CD4-positive, alpha-beta T cell treated with Interleukin-17A for 4 hours (primary cell): ENCODE data around the gene STARD6.
"Not testable (repeated sequence)": the region's sequence is repeated elsewhere in the genome, so short reads cannot be mapped to it uniquely, and the experiment has no call there.

Source experiments
- DNase-seq: peaks from one replicate; pipeline ENCODE4 v3.0.0-alpha.2; 2020; ENCODE audit warnings: mixed read lengths

STARD6 gene

GRCh38 chr18:54357660-54358494 is at the start of gene STARD6, which contains the start of gene C18orf54:
Gene STARD6, minus strand, starts transcription at chr18:54357858. Its CDS starts 3,285 bp downstream, at chr18:54354573.
Gene C18orf54, plus strand, starts transcription at chr18:54357906. Its CDS starts 2,667 bp downstream, at chr18:54360573.
- DNase-seq = peak; percentile 91

GRCh38 chr18:54405290-54405689 is 47.6 kb upstream of the STARD6 start:
- DNase-seq = no peak

GRCh38 chr18:54396760-54397159 is 39.1 kb upstream of the STARD6 start:
- no peak for DNase-seq

- DNase-seq = no peak
Measured at GRCh38 chr18:54393648-54394294, 36.1 kb upstream of the STARD6 start.

- no peak for DNase-seq
Measured at GRCh38 chr18:54392543-54393023, 34.9 kb upstream of the STARD6 start.

- DNase-seq = no peak
Measured at GRCh38 chr18:54390838-54391237, 33.2 kb upstream of the STARD6 start.

- no peak for DNase-seq
Measured at GRCh38 chr18:54389143-54389505, 31.5 kb upstream of the STARD6 start.

- peak; percentile 6 for DNase-seq
Measured at GRCh38 chr18:54388203-54389142, 30.8 kb upstream of the STARD6 start.

- DNase-seq = no peak
Measured at GRCh38 chr18:54387631-54388030, 30.0 kb upstream of the STARD6 start.

- not testable (repeated sequence) for DNase-seq
Measured at GRCh38 chr18:54386800-54387495, 29.3 kb upstream of the STARD6 start.

- no peak for DNase-seq
Measured at GRCh38 chr18:54386043-54386442, 28.4 kb upstream of the STARD6 start.

GRCh38 chr18:54382733-54383252 is 25.1 kb upstream of the STARD6 start:
- no peak for DNase-seq

- DNase-seq = no peak
Measured at GRCh38 chr18:54382076-54382475, 24.4 kb upstream of the STARD6 start.

- DNase-seq = no peak
Measured at GRCh38 chr18:54381640-54382039, 24.0 kb upstream of the STARD6 start.

GRCh38 chr18:54378057-54378456 is 20.4 kb upstream of the STARD6 start:
- DNase-seq = no peak

GRCh38 chr18:54360406-54360805 is 2.7 kb upstream of the STARD6 start:
- DNase-seq = no peak

- no peak for DNase-seq
Measured at GRCh38 chr18:54359233-54359632, 1.6 kb upstream of the STARD6 start.

- no peak for DNase-seq
Measured at GRCh38 chr18:54358495-54359040, 910 bp upstream of the STARD6 start.

GRCh38 chr18:54357082-54357659 is 487 bp downstream of the STARD6 start:
- no peak for DNase-seq

GRCh38 chr18:54351186-54351585 is 6.5 kb downstream of the STARD6 start:
- DNase-seq = no peak

- no peak for DNase-seq
Measured at GRCh38 chr18:54338230-54338629, 19.4 kb downstream of the STARD6 start.
